ENCODE results near the gene POLD1. TPM values are rescaled to one million over a fixed set of nuclear protein-coding genes. Genes with fewer than 3 reads are reported as not detected.
A peak's percentile ranks its signal among the peaks of the same experiment; 100 is the strongest.

Gene POLD1
- total and polyA plus RNA-seq, 2 of the 13 experiments (the other 11 are each of a cell fraction or from before 2014, with no cell fraction given), result 17.4 to 54.0 TPM

- TF ChIP-seq NR3C1 (CRISPR knock-in tag; IDR thresholded peaks at IDR 0.05) (no peak), USF2 (IDR thresholded peaks at IDR 0.05; ENCODE audit: low read depth, low read length) (no peak), USF2 (CRISPR knock-in tag; IDR thresholded peaks at IDR 0.05; ENCODE audit: borderline replicate concordance) (no peak), ZNF782 (CRISPR knock-in tag; IDR thresholded peaks at IDR 0.05; ENCODE audit: borderline replicate concordance) (no peak), RARA (CRISPR knock-in tag; IDR thresholded peaks at IDR 0.05) (peak; percentile 35; the same call in 1 of the 2 replicates), ZNF205 (CRISPR knock-in tag; IDR thresholded peaks at IDR 0.05) (no peak), YEATS4 (CRISPR knock-in tag; IDR thresholded peaks at IDR 0.05; ENCODE audit: borderline replicate concordance) (no peak), ZNF432 (CRISPR knock-in tag; IDR thresholded peaks at IDR 0.05; ENCODE audit: borderline replicate concordance) (no peak), EHMT2 (IDR thresholded peaks at IDR 0.05; ENCODE audit: borderline replicate concordance, low read depth, low read length) (no peak), ZNF749 (CRISPR knock-in tag; IDR thresholded peaks at IDR 0.05; ENCODE audit: borderline replicate concordance) (no peak), ZNF704 (CRISPR knock-in tag; IDR thresholded peaks at IDR 0.05; ENCODE audit: borderline replicate concordance) (no peak), TAF15 (IDR thresholded peaks at IDR 0.05; ENCODE audit: low read depth, low read length, poor library complexity, severe bottlenecking) (no peak), HIVEP1 (CRISPR knock-in tag; IDR thresholded peaks at IDR 0.05) (no peak), ZNF776 (CRISPR knock-in tag; IDR thresholded peaks at IDR 0.05) (no peak), ZNF775 (CRISPR knock-in tag; IDR thresholded peaks at IDR 0.05; ENCODE audit: borderline replicate concordance) (no peak), TAF1 (CRISPR knock-in tag; IDR thresholded peaks at IDR 0.05) (no peak), SNRNP70 (IDR thresholded peaks at IDR 0.05; ENCODE audit: low read depth, low read length) (no peak), ZNF713 (CRISPR knock-in tag; IDR thresholded peaks at IDR 0.05) (no peak), NRL (CRISPR knock-in tag; IDR thresholded peaks at IDR 0.05; ENCODE audit: borderline replicate concordance) (no peak), SRY (CRISPR knock-in tag; IDR thresholded peaks at IDR 0.05) (no peak), ZNF607 (CRISPR knock-in tag; IDR thresholded peaks at IDR 0.05; ENCODE audit: borderline replicate concordance) (no peak), PRMT3 (CRISPR knock-in tag; IDR thresholded peaks at IDR 0.05; ENCODE audit: borderline replicate concordance, low read depth) (no peak), CENPX (CRISPR knock-in tag; IDR thresholded peaks at IDR 0.05) (no peak), ETV5 (CRISPR knock-in tag; IDR thresholded peaks at IDR 0.05; ENCODE audit: borderline replicate concordance) (0 out of 2 replicates have a peak, but pooled peaks have one; percentile 26), CERS6 (CRISPR knock-in tag; IDR thresholded peaks at IDR 0.05) (no peak), GFI1 (CRISPR knock-in tag; IDR thresholded peaks at IDR 0.05; ENCODE audit: borderline replicate concordance) (no peak; the same call in 1 of the 2 replicates)
These were observed 76.1 kb downstream of the POLD1 start (continued) for GRCh38 chr19:50460161-50460765.

All from HepG2 (cell line).